HCEC 1CT (cell line): ENCODE results near the gene TMEM91.

Experiments
- DNase-seq: peaks from one replicate; pipeline ENCODE4 v3.0.0-alpha.2; 2017

Gene TMEM91

DNA sequence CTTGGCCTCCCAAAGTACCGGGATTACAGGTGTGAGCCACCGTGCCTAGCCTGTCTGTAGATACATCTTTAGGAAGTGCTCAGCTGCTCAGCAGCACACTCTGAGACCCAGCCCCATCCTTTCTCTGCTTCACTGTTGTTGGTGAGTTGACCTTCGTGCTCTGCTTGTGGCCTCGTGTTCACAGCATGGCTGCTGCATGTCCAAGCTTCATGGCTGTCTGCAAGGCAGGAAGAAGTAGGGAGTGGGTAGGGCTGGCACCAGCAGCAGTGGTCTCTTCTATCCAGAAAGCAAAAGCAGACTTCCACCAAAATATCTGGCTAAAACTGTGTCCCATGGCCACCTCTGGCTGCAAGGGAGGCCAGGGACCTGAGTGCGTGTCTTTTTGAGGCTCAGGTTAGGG is 36.6 kb downstream of the TMEM91 start:
- DNase-seq: no peak

DNA sequence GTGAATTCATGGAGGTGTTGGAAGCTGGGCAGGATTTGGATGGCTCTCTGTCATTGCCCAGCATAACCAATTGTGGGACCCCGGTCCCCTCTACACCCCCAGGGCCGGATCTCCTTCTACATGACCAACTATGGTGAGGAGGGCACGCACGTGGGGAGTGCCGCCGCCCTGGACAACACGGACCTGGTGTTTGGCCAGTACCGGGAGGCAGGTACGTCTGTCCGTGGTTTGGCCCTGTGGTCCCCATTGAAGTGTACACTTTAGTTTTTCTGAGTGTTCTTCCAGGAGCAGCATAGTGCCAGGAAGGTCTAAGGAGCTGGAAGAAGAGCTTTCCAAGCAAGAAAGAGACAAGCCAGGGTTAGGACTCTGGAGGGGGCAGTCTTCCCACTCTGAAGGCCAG is 37.6 kb downstream of the TMEM91 start:
- DNase-seq: no peak

DNA sequence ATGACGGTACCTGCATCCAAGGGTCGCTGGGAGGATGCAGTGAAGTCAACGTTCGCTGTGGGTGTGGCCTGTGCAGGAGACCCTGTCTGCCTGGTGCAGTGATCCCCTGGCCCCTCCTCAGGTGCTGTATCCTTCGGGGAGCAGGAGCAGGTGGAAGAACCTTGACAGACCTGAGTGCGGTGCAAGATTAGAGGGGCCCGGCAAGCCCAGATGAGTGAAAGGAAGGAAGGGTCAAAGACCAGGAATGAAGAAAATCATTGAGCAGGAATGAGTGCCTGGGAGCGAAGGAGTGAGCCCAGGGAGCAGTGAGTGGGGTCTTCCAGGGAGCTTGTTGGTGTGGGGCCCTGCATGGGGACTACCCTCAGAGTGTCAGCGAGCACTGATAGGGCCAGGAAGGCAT is 38.1 kb downstream of the TMEM91 start:
- no peak for DNase-seq

DNA sequence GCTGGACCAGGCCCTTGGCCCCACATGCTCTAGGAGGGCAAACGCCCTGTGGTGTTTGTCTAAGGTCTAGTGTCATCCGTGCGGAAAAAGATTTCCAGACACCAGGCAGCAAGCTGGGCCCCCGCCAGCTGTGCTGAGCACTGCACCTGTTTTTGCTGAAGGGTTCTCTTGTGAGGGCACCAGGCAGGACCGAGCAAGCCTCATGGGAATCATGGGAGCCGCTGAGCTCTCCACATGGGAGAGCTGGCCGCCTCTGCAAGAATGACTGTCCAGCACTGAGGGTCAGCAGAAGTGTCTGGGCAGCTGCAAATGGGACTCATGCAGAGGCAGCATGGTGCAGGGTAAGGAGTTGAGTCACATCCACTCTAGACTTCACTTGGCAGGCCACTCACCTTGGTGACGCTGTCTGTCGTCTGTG is 38.8 kb downstream of the TMEM91 start:
- no peak for DNase-seq

DNA sequence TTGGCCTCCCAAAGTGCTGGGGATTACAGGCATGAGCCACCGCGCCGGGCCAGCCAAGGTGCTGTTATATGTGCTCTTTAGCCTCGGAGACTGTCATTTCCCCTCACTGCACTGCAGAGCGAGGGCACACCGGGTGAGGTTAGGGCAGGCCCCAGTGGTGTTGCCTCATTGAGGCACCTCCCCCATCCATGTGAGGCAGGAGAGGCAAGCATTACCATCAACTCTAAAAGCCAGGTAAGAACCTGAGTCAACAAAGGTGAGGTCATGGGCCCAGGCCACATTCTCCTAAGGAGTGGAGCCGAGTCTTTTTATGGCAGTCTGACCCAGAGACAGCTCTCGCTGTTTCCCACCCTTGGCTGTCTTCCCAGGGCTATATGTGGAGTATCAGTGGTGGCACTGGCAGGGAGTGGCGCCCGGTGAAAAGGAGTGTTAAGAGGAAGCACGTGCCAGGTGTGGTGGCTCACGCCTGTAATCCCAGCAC is 39.9 kb downstream of the TMEM91 start:
- no peak for DNase-seq

DNA sequence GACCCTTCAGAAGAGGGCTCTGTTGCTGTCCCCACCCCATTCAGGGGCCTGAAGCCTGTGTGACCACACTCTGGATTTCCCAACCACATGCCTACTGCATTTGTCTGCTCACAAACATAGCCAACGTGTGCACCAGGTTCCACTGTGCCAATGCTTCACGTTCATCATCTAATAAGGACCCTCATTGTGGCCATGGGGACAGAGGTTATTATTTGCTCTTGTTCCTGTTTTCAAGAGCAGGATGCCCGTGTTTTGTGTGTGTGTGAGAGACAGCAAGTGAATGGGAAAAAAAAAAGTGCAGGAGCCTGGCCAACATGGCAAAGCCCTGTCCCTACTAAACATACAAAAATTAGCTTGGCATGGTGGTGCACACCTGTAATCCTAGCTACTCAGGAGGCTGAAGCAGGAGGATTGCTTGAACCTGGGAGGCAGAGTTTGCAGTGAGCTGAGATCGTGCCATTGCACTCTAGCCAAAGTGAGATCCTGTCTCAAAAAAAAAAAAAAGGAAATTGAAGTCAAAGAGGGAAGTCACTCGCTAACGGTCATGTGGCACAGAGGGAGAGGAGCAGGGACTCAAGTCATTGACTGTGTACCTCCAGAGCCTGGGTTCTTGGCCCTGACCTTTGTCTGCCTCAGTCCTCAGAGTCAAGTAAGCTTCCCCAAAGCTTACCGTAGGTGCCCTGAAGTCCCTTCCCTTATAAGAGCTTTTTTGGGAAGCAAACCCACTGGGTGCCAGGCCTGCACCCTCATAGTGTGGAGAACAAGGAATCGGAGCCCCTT is 44.0 kb downstream of the TMEM91 start:
- DNase-seq: no peak

DNA sequence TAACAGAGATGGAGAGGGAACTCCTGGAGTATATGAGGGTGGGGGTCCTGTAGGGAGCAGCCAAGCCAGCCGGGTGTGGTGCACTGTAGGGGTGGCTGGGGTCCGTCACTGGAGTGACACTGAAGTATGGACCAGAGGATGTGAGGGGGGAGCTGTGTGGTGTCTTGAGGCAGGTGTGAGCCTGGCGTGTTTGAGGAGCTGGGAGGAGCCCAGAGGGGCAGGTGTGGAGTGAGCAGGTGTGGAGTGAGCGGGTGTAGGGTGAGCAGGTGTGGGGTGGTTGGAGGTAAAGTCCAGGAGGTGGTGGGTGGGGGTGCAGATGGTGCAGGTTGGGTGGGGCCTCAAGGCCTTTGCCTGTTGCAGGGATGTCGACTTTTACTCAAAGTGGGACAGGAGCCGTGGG is 45.0 kb downstream of the TMEM91 start:
- no peak for DNase-seq

DNA sequence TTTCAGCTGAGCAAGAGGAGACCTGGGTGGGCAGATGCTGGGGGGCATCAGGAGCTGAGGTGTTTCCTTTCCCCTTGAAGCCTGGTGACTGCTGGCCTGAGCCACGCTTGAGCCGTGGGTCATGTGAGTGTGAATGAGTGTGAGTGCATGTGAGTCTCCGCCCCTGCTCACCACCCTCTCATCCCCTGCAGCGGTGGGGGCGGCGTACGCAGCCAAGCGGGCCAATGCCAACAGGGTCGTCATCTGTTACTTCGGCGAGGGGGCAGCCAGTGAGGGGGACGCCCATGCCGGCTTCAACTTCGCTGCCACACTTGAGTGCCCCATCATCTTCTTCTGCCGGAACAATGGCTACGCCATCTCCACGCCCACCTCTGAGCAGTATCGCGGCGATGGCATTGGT is 45.6 kb downstream of the TMEM91 start:
- no peak for DNase-seq

DNA sequence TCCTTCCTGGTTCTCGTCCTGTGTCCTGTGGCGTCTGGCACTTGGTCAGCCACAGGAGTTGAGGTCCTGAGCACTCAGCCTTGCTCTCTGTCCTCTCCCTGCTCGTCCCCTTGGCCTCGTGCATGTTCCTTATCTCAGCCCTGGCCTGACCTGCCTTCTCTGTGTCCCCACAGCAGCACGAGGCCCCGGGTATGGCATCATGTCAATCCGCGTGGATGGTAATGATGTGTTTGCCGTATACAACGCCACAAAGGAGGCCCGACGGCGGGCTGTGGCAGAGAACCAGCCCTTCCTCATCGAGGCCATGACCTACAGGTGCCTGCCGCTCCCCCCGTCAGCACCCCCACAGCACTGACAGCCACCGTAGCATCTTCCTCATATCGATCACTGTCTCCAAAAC is 46.1 kb downstream of the TMEM91 start:
- DNase-seq: no peak

DNA sequence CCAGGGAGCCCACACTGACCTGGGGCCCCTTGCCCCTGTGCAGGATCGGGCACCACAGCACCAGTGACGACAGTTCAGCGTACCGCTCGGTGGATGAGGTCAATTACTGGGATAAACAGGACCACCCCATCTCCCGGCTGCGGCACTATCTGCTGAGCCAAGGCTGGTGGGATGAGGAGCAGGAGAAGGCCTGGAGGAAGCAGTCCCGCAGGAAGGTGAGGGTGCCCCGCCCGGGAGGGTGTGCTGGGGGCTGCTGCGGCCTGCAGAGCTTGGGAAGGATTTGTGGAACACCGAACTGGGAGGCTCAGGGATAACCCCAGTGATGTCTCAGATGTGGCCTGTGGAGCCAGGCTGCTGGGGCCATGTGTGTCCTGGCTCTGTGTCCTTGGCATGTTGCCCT is 46.6 kb downstream of the TMEM91 start:
- DNase-seq: no peak

DNA sequence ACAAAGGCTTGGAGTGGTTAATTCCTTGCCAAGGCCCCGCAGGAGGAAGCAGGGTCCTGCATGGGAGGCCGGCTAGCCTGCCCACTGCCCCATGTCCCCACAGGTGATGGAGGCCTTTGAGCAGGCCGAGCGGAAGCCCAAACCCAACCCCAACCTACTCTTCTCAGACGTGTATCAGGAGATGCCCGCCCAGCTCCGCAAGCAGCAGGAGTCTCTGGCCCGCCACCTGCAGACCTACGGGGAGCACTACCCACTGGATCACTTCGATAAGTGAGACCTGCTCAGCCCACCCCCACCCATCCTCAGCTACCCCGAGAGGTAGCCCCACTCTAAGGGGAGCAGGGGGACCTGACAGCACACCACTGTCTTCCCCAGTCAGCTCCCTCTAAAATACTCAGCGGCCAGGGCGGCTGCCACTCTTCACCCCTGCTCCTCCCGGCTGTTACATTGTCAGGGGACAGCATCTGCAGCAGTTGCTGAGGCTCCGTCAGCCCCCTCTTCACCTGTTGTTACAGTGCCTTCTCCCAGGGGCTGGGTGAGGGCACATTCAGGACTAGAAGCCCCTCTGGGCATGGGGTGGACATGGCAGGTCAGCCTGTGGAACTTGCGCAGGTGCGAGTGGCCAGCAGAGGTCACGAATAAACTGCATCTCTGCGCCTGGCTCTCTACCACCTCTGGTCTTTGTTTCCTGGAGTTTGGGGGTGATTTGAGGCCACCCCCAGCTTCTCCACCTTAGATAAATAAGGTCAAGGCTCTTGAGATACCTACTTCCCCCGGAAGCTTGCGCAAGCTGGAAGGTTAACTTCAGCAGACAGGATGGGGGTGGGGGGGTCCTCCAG is 48.2 kb downstream of the TMEM91 start:
- no peak for DNase-seq

DNA sequence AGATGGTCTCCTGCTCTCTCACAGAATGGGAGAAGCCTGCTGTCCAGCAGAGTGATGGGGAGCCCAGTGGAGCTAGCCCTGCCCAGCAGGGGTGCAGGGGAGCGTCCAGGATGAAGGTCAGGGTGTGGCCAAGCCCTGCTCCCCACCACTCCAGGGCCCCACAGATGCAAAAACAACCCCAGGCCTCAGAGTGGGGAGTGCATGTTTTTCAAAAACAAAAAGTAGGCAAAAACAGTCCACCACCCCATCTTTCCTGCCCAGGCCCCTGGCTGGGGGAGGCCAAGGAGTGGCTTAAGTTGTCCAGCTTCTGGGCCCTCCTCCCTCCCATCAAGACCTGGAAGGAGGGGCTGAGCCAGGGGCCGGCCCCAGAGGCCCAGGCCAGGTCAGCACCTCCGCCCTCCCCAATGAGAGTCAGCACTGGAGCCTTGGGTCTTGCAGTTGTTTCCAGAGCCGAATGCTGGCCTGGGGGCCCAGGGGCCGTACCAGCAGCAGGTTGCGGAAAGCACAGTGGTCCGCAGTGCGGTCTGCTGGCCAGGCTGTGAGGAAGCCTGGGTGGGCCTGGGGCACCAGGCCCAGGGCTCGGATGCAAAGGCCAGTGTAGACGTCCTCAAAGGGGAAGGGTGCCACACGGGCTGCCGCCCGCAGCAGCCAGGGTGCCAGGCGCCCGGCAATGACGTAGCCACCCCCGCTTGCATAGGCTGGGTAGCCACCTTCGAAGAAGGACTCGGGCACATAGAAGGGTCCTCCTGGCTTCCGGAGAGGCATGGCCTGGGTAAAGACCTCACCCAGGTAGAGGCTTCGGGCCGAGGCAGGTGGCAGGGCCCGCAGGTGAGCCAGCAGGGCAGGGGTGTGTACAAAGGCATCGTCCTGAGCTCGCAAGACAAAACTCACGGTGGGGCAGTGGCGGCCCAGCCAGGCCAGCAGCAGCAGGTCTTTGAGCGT is 49.1 kb downstream of the TMEM91 start:
- DNase-seq: no peak

DNA sequence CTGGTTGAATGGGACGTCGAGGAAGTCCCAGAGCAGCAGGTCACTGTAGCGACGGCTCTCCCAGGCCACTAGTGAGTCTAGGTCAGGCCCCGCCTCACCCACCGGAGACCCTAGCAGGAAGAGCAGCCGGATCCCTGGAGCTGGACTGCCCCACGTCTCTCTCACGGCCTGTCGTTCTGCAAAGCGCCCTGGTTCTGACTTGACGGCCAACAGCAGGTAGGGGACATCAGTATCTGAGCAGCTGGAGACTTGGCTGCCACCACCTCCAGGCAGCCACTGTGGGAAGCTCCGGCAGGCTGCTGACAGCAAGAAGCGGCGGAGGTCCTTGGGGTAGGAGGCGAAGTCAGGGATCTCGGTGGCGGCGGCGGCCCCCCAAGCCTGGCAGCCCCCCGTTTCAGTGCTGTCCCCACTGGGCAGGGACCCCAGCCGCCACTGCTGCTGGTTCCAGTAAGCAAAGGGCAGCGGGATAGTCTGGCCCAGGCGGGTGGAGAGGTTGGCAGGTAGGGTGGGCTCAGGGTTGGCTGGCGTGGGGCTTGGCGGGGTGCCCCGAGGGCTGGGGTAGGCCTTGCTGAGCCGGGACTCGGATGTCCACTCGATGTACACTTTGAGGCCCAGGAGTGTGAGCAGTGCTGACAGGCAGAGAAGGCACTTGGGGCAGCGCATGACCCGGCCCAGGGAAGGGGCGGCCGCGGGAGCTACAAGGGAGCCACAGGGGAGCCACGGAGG is 49.9 kb downstream of the TMEM91 start:
- no peak for DNase-seq

DNA sequence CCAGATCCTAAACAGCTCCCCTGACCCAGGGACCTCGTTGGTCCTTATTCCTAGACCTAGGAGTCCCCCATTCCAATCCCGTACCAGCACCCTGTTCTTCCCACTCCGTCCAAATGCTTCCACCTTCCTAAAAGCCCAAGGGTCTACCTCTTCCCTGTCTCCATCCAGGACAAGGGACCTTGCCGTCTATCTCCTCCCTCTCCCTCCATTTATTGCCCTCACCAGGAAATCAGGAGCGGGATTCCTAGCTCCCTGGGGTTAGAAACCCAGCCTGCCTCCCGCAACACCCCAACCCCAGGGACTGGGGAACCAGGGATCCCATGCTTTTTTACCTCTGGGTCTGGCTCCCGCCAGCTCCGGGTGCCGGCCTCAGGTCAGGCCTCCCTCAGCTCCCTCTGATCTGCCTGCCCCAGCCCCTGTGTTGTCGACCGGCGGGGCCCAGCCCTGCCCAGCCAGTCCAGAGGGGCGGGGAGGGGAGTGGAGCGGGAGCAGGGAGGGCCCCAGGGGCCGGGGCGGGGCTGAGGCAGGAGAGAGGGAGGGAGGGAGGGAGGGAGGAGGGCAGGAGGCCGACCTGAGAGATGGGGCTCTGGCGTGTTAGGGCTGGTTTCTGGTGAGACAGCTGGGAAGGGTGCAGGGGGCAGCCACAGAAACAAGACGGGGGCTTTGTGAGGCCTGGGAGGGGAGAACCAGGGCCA is 50.8 kb downstream of the TMEM91 start, which contains the start of gene B3GNT8:
Gene B3GNT8 (minus strand): TSS at position 423 of the 695 bp plus-strand sequence. CDS start 596 bp downstream, outside the sequence.
- no peak for DNase-seq

DNA sequence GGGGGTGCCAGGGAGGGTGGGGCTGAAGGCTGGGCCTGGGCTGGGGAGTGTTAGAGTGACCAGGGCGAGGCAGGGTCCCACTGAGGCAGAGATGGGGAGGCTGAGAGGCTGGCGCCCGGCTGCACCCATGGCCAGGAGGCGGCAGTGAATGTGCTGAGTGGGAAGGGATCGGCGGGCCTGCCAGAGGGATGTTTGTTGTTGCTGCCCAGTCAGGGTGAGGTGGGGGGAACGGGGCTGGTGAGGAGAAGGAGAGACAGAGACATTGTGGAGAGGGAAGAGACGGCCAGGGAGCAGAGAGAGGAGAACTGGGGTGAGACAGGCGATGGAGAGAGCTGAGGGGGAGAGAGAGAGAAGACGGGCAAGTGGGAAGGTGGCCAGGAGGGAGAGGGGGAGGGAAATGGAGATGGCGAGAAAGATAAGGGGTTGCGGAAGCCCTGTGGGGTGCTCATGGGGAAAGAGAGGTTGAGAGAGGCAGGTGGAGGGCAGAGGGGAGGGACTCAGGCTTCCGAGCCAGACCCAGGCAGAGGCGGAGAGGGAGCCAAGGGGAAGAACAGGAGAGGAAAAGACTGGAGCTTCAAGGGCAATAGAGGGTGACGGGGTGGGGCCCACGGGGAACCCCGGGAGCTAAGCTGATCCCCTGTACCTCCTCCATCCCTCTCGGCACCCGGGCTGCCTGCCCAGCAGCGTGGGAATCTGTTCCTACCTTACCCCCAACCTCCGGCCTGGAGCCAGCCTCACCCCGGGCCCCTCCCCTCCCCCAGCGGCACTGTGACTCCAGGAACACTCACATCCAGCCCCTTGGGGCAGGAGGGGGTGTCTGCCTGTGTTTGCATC is 51.5 kb downstream of the TMEM91 start:
- no peak for DNase-seq

DNA sequence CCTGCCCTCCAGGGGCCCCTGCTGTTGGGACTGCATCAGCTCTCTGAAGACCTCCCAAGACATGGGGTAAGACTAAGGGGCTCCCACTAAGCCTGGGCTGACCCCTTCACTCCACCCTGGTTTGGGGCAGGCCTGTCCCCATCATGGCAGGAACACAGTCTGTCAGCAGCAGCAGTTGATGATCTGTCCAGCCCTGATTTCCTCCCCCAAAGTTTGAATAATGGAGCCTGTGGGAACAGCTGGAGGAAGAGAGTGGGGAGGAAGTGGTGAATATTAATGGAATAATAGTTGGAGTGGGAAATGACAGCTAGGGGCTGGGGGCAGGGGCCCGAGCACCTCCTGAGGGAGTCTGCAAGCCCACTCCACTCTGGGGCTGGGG is 52.1 kb downstream of the TMEM91 start:
- no peak for DNase-seq

DNA sequence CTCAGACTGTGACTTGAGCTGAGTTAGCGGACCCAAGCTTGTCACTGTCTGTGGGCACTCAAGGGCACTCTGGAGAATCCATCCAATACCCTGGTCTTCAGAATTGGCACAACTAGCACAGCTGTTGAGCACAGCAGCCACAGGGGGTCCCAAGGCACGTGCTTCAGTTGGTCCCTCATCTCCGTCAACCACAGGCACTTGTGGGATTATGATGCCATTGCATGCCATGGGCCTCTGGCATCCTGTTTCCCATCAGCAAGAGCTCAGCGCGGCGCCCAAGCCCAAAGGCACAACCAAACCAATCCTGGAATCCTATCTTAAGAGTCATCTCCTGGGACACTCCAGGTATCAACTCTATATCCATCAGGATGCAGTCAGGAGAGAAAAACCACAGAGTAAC is 54.6 kb downstream of the TMEM91 start:
- DNase-seq: no peak

DNA sequence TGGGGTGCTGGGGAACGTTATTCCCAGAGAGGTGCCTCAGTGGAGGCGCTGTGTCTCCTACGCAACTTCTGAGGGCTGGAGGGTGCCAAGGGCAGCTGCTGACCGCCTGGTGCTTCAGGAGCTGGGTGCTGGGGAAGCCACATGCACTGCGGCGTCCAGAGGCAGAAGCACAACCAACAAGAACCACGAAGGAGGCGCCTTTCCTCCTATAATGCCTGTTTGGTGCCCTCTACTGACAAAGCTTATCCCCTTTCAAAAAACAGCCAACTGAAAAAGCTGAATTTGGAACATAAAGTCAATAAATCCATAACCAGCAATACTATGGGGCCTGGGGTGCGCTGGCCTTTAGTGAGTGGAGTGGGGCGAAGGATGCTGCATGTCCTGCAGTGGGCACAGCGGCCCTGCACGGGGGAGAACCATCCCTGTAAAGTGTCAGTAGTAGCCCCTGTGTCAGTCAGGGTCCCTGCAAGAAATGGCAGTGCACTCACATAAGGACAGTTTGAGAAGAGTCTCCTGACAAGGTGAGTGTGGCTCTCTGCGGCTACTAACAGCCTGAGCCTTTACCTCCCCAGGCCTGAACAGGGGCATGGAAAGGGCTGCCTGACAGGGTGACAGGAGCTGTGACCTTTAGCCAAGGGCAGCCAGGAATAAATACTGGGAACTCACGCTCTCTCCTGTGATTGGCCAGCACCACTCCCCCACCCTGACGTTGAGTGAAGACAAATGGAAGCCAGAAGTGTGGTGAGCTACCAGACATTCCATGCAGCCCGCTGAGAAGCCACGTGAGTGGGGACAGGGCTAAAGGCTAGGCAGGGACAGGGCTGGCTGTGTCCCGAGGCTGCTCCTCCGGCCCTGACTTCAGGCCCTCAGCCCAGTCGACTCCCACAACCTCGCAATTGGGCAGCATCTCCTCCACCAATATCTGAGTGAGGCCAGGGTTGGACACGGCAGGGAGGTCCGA is 55.4 kb downstream of the TMEM91 start:
- DNase-seq: no peak

DNA sequence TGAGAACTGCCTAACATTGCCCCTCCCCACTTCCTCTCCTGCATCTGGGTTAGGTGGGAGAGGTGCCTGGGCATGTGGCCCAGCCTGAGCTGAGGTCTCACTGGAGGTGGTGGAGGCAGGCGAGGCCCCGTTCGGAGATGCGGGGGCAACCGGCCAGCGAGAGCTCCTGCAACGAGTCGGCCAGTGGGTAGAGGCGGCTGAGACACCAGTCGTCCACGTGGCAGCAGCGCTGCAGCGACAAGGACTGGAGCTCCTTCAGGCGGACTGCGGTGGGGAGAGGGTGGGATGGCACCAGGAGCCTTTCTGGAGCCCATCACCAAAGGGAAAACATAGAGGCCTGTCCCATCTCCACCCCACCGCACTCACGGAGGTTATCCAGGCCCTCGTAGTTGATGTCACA is 56.8 kb downstream of the TMEM91 start:
- DNase-seq: no peak
